Testis (tissue), 2 donors: ENCODE measurements around the gene GRB7.

Source experiments
- CTCF ChIP-seq, 3 experiments: fragments of 450-650 bp in 2 of 3; fragments of 200-600 bp in 1 of 3; sonication (generic) in 1 of 3; IDR thresholded peaks; one replicate each; pipeline ENCODE4 v1.5.1; 2016 to 2019; ENCODE audit warnings: antibody characterized with exemption in 3 of 3, mild to moderate bottlenecking in 2 of 3, moderate library complexity in 1 of 3
- POLR2A ChIP-seq: fragments of 450-650 bp; IDR thresholded peaks from one replicate; pipeline ENCODE4 v1.6.1; 2017; ENCODE audit warnings: antibody characterized with exemption, mild to moderate bottlenecking, moderate library complexity

GRCh38 chr17:39765766-39766165, 28.0 kb downstream of the GRB7 start:
- TF ChIP-seq CTCF (IDR thresholded peaks at IDR 0.05), result no peak
- TF ChIP-seq POLR2A, result no peak
